Measurements from ENCODE around the gene ZNF605. TPM values are rescaled to one million over a fixed set of nuclear protein-coding genes. Genes with fewer than 3 reads are reported as not detected.
"Not testable (repeated sequence)": the region's sequence is repeated elsewhere in the genome, so short reads cannot be mapped to it uniquely, and the experiment has no call there.

ZNF605 gene
- total RNA-seq, 2 donors from 2014 or later, result 4.5 to 9.9 TPM

DNA sequence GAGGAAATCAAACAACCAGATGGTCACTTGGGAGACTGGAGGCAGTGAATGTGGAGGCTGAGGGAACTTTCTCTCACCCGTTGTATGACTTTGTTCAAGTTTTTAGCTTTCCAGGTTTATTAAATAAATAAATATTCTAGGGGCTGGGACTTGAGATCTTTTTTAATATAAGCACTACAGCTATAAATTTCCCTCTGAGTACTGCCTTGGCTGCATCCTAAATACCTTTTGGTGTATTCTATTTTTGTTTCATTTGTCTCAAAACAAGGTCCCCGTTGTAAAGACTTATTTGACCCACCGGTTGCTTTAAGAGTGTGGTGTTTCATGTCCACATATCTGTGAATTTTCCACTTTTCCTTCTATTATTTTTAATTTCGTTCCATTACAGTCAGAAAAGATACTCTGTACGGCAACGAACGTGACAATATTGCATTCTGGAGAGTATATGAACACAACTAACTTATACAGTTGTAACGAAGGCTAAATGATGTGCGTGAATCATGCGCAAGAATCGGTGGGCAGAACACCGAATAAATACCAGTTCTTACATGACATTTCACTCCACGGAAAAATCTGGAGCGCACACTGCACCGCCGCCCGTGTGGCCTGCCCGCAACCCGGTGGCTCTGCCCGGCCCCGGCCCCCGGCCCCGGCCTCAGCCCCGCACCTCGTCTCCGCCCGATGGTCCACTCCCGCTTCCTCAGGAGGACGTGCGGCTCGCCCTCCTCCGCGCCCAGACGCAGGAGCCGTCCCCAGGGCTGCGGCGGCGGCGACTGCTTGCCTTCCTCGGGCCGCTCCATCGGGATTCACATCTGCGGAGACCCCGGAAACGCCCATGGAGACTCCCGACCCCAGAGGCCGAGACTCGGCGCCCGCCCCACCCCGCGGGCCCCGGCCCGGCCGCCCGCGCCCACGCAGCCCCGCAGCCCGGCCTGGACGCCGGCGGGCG, 69.3 kb downstream of the ZNF605 start:
- peak in 1 of 2 donors; percentile 8 for ATAC-seq
- DNase-seq (ENCODE audit: low spot score in 2 of 2), result no peak
- peak overlapping the region; percentile 55 to 100 for H3K27ac Mint-ChIP-seq
- H3K9me3 Mint-ChIP-seq, result peaks cover 0 to 15% of the 10 kb centered on the region in 2 donors
- peaks cover 16 to 58% of the 10 kb centered on the region in 2 donors for H3K36me3 Mint-ChIP-seq

- no peak for ATAC-seq
- Mint-ChIP-seq H3K9me3 (peaks cover 0 to 5% of the 10 kb centered on the region in 2 donors), H3K36me3 (peaks cover 13 to 32% of the 10 kb centered on the region in 2 donors), H3K27ac (no peak overlapping the region)
- no peak for DNase-seq (ENCODE audit: low spot score in 2 of 2)
These were observed 74.3 kb downstream of the ZNF605 start for GRCh38 chr12:132881818-132882217.

DNA sequence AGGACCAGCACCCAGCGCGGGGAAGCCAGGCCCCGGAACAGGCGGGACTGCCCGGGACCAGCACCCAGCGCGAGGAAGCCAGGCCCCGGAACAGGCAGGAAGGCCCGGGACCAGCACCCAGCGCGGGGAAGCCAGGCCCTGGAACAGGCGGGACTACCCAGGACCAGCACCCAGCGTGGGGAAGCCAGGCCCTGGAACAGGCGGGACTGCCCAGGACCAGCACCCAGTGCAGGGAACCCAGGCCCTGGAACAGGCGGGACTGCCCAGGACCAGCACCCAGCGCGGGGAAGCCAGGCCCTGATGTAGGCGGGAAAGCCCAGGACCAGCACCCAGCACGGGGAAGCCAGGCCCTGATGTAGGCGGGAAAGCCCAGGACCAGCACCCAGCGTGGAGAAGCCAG, 81.5 kb downstream of the ZNF605 start:
- not testable (repeated sequence) for H3K9me3 Mint-ChIP-seq

DNA sequence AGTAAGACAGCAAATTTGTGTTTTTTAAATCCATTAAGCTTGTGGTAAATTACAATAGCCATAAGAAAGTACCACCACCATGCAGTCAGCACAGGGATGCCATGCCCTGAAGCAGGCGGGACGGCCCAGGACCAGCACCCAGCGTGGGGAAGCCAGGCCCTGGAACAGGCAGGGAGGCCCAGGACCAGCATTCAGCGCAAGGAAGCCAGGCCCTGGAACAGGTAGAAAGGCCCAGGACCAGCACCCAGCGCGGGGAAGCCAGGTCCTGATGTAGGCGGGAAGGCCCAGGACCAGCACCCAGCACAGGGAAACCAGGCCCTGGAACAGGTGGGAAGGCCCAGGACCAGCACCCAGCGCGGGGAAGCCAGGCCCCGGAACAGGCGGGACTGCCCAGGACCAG, 81.9 kb downstream of the ZNF605 start:
- H3K27ac Mint-ChIP-seq, result peak overlapping the region; percentile 26 to 79
- DNase-seq (ENCODE audit: low spot score in 2 of 2) (no peak), ATAC-seq (no peak)
- no peaks in the 10 kb centered on the region for H3K9me3 Mint-ChIP-seq
- H3K36me3 Mint-ChIP-seq, result peaks cover 0 to 22% of the 10 kb centered on the region in 2 donors

More for the DNA sequence above, 81.5 kb downstream of the ZNF605 start:
- H3K36me3 Mint-ChIP-seq, result peaks cover under 1 to 22% of the 10 kb centered on the region in 2 donors
- not testable (repeated sequence) for H3K27ac Mint-ChIP-seq; ATAC-seq; DNase-seq (ENCODE audit: low spot score in 2 of 2)

DNA sequence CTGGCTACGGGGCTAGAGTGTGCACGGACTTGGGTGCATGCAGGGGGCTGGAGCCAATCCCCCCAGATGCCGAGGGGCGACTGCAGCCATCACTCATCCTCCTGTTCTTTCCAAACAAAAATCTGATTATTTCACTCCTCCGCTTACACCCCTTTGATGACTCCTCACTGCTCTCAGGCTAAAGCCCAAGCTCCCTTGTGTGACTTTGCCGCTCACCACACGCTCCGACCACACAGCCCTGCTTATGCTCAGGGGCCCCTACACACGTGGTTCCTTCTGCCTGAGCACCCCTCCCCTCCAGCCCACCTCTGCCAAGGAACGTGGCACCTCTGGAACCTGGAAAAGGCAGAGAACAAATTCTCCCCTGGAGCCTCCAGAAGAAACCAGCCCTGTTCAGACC, 82.4 kb downstream of the ZNF605 start:
- H3K27ac Mint-ChIP-seq, result peak overlapping the region; percentile 26 to 79
- ATAC-seq (peak; percentile 50 to 55), DNase-seq (ENCODE audit: low spot score in 2 of 2) (no peak)
- H3K9me3 Mint-ChIP-seq, result no peaks in the 10 kb centered on the region
- H3K36me3 Mint-ChIP-seq, result peaks cover 0 to 22% of the 10 kb centered on the region in 2 donors

- ATAC-seq (peak; percentile 73 to 80), DNase-seq (ENCODE audit: low spot score in 2 of 2) (peak in 1 of 2 donors; percentile 24)
- Mint-ChIP-seq H3K9me3 (no peaks in the 10 kb centered on the region), H3K27ac (peak overlapping the region; percentile 46 to 85), H3K36me3 (peaks cover 0 to 27% of the 10 kb centered on the region in 2 donors)
These were observed 83.1 kb downstream of the ZNF605 start for GRCh38 chr12:132872975-132873421.

- Mint-ChIP-seq H3K27ac (peak overlapping the region; percentile 46 to 85), H3K9me3 (no peaks in the 10 kb centered on the region), H3K36me3 (peaks cover 5 to 34% of the 10 kb centered on the region in 2 donors)
- ATAC-seq (peak; percentile 15 to 29), DNase-seq (ENCODE audit: low spot score in 2 of 2) (no peak)
These were observed 83.8 kb downstream of the ZNF605 start for GRCh38 chr12:132872073-132872855.

DNA sequence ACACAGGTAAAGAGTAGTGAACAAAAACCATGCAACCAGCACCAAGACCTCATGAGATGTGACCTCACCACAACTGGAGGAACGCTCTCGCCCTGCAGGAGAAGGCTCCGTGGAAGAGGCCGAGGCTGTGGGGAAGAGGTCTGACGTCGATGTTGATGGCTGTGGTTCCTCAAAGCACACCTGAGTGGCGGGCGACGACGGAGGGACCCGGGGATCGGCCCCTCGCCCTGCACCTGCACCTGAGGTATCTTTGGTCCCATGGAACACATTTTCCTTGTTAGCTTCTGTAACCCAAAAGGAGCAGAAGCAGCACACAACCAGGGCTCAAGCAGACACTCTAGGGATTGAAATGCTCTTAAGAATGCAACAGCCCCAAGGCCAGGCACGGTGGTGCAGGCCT, 86.6 kb downstream of the ZNF605 start:
- DNase-seq (ENCODE audit: low spot score in 2 of 2), result no peak
- Mint-ChIP-seq H3K27ac (no peak overlapping the region), H3K9me3 (no peaks in the 10 kb centered on the region), H3K36me3 (peaks cover 16 to 35% of the 10 kb centered on the region in 2 donors)
- ATAC-seq, result no peak

Other genes with a start within 250 kb of the ZNF605 start
- 10 to 100 TPM; 60.0 to 65.9 TPM for gene PGAM5, start 245.5 kb downstream of the ZNF605 start, total RNA-seq
- gene ANKLE2, start 194.5 kb downstream of the ZNF605 start, total RNA-seq, result 100 to 1,000 TPM in 1 of 2 donors, 10 to 100 TPM in 1; 82.9 to 129 TPM
- gene GOLGA3, start 127.4 kb downstream of the ZNF605 start, total RNA-seq, result 10 to 100 TPM; 44.0 to 52.7 TPM
- 10 to 100 TPM; 60.4 to 73.2 TPM for gene CHFR, start 68.7 kb downstream of the ZNF605 start, total RNA-seq
- 10 to 100 TPM; 13.0 to 22.3 TPM for gene ZNF26, start 30.1 kb upstream of the ZNF605 start, total RNA-seq
- 10 to 100 TPM; 19.4 to 23.5 TPM for gene ZNF84, start 81.2 kb upstream of the ZNF605 start, total RNA-seq
- 10 to 100 TPM in 1 of 2 donors, 1 to 10 TPM in 1; 8.4 to 13.2 TPM for gene ZNF140, start 124.6 kb upstream of the ZNF605 start, total RNA-seq
- gene ZNF891, start 174.0 kb upstream of the ZNF605 start, total RNA-seq, result 1 to 10 TPM; 1.8 to 2.3 TPM
- 10 to 100 TPM in 1 of 2 donors, 1 to 10 TPM in 1; 5.3 to 10.1 TPM for gene ZNF10, start 174.3 kb upstream of the ZNF605 start, total RNA-seq
- 10 to 100 TPM in 1 of 2 donors, 1 to 10 TPM in 1; 9.6 to 15.2 TPM for gene ZNF268, start 225.2 kb upstream of the ZNF605 start, total RNA-seq